Esophagus squamous epithelium (tissue), 5 donors: Measurements from ENCODE around the gene SLC34A2. TPM values are rescaled to one million over a fixed set of nuclear protein-coding genes. Genes with fewer than 3 reads are reported as not detected.

Experiments
- DNase-seq: peaks from one replicate; lab custom pipeline; 2025; lab: John Stamatoyannopoulos, UW
- H3K27ac ChIP-seq, 4 donors: fragments of 200-600 bp; sonication (generic); one replicate each; pipeline ENCODE4 v1.5.1; 2016 to 2019; ENCODE audit warnings: mild to moderate bottlenecking in 1 of 4
- H3K27me3 ChIP-seq, 4 donors: fragments of 200-600 bp; sonication (generic); 1 replicate in 3 of 4; 2 replicates in 1 of 4; pipeline versions ENCODE4 v1.5.1 to v1.6.0; 2017 to 2021; ENCODE audit warnings: antibody characterized with exemption in 1 of 4
- H3K36me3 ChIP-seq, 3 donors: fragments of 200-600 bp; sonication (generic); one replicate each; pipeline ENCODE4 v1.5.1; 2016 to 2019
- H3K4me1 ChIP-seq, 3 donors: fragments of 200-600 bp; sonication (generic); one replicate each; pipeline ENCODE4 v1.5.1; 2017 to 2019
- H3K4me3 ChIP-seq, 4 donors: fragments of 200-600 bp; sonication (generic); 1 replicate in 3 of 4; 2 replicates in 1 of 4; pipeline ENCODE4 v1.5.1; 2016 to 2019; ENCODE audit warnings: mild to moderate bottlenecking in 2 of 4, moderate library complexity in 1 of 4
- H3K9me3 ChIP-seq, 3 donors: fragments of 200-600 bp; sonication (generic); one replicate each; pipeline ENCODE4 v1.5.1; 2016 to 2019
- POLR2A ChIP-seq, 4 donors: fragments of 450-650 bp; IDR thresholded peaks; one replicate each; pipeline ENCODE4 v1.6.1; 2017; ENCODE audit warnings: antibody characterized with exemption in 4 of 4, mild to moderate bottlenecking in 4 of 4, moderate library complexity in 3 of 4
- WGBS, 2 donors: methylation state at CpG; one replicate each; pipeline ENCODE4 v1.1.5; 2018; 5-methylcytosine and 5-hydroxymethylcytosine counted together
- intact Hi-C: fragments of 100-400 bp; cut with DNase I; formaldehyde crosslinking; loops from one replicate; pipeline ENCODE4 v1.15.0; 2022
- total RNA-seq, 4 donors: library from RNA; depleted of rRNA; stranded (reverse); fragments of >200 nt; gene quantifications; one replicate each; pipeline ENCODE4 v1.1.0, GENCODE V29; 2016
- TF ChIP-seq, protein P1 (sequence below), 6 experiments: fragments of 450-650 bp in 4 of 6; fragments of 200-600 bp in 2 of 6; sonication (generic) in 2 of 6; IDR thresholded peaks; one replicate each; pipeline ENCODE4 v1.5.1; 2016 to 2019; ENCODE audit warnings: antibody characterized with exemption in 6 of 6, mild to moderate bottlenecking in 4 of 6, moderate library complexity in 4 of 6
- donor health status: DM: yes; HTN: yes; CAD: no.

The SLC34A2 gene
- total RNA-seq, 4 donors from 2014 or later, result 0.15 to 7.9 (median 0.76) TPM; not detected in 1

DNA sequence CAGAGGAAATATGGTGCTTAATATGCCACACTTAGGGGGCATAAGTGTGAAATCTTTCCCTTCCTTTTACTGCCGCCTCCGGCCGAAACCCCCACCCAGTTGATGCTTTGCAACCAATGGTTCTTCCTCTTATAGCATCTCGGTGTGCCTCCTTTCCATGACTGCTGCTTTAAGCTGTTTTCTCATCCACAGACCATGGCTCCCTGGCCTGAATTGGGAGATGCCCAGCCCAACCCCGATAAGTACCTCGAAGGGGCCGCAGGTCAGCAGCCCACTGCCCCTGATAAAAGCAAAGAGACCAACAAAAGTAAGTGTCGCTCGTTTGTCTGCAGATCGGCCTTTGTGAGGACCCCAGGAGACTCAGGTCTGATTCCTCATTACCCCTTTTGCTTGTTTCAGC, 6.7 kb downstream of the SLC34A2 start:
- 74 to 87% methylated on average over 9 to 10 of the region's 10 CpGs for WGBS, 2 donors
- DNase-seq, result no peak

DNA sequence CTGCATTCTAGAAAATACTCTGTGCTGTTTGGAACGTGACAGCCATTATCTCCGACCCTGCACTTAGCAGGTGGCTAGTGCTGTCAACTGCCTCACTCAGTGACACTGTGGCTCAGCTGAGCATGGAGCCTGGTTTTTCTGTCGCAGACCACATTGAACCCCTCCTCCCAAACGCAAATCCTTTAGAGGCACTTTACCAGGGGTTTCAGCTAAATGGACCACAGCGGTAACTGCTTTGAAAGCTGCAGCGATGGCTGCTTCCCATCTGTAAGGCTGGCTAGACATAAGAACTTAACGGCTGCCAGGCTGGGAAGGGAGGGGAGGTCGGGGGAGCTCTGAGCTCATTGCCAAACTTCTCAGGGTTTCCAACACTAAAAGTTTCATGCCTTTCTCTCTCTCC, 8.1 kb downstream of the SLC34A2 start:
- DNase-seq, result no peak
- H3K27ac ChIP-seq, result no peak overlapping the region
- WGBS, 2 donors, result 59 to 63% methylated on average over 6 to 7 of the region's 8 CpGs

More for the DNA sequence above, 6.7 kb downstream of the SLC34A2 start:
- no peak overlapping the region for H3K4me3 ChIP-seq
- H3K27ac ChIP-seq, result no peak overlapping the region
- H3K4me1 ChIP-seq, result no peaks in the 10 kb centered on the region
- H3K9me3 ChIP-seq, result no peaks in the 10 kb centered on the region
- peaks cover 0 to 19% (median 0%) of the 10 kb centered on the region in 4 donors for H3K27me3 ChIP-seq
- intact Hi-C loops, result no loop called here
- no peaks in the 10 kb centered on the region for H3K36me3 ChIP-seq
- no peak for TF ChIP-seq POLR2A (IDR thresholded peaks at IDR 0.05)
- TF ChIP-seq, protein P1, sequence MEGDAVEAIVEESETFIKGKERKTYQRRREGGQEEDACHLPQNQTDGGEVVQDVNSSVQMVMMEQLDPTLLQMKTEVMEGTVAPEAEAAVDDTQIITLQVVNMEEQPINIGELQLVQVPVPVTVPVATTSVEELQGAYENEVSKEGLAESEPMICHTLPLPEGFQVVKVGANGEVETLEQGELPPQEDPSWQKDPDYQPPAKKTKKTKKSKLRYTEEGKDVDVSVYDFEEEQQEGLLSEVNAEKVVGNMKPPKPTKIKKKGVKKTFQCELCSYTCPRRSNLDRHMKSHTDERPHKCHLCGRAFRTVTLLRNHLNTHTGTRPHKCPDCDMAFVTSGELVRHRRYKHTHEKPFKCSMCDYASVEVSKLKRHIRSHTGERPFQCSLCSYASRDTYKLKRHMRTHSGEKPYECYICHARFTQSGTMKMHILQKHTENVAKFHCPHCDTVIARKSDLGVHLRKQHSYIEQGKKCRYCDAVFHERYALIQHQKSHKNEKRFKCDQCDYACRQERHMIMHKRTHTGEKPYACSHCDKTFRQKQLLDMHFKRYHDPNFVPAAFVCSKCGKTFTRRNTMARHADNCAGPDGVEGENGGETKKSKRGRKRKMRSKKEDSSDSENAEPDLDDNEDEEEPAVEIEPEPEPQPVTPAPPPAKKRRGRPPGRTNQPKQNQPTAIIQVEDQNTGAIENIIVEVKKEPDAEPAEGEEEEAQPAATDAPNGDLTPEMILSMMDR (IDR thresholded peaks at IDR 0.05), result no peak

DNA sequence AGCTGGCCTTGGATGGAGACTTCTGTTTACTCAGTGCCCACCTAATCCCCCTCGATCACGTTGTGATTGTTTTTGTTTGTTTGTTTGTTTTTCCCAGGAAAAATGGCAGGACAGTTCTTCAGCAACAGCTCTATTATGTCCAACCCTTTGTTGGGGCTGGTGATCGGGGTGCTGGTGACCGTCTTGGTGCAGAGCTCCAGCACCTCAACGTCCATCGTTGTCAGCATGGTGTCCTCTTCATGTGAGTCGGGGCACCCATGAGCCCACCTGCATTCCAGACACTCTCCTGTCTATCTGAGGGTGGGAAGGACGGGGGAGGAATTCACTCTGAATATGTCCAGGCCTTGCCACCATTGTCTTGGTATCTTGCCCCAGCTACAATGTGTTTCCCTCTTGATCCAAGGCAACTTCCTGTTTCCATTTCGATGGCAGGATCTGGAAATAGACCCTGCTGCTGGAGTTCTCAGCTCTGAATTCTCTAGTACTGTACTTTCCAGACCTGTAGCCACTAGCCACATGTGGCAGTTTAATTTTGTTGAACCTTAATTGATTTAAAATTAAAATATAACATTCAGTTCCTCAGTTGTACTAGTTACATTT, 10.5 kb downstream of the SLC34A2 start:
- DNase-seq, result no peak
- Histone ChIP-seq H3K4me3 (no peak overlapping the region), H3K27me3 (peaks cover 0 to 15% (median 0%) of the 10 kb centered on the region in 4 donors), H3K9me3 (no peaks in the 10 kb centered on the region), H3K27ac (no peak overlapping the region), H3K36me3 (no peaks in the 10 kb centered on the region), H3K4me1 (peaks cover 0 to 6% (median 0%) of the 10 kb centered on the region in 3 donors)
- intact Hi-C loops, result no loop called here
- 71 to 83% methylated on average over 8 to 9 of the region's 9 CpGs for WGBS, 2 donors
- TF ChIP-seq, protein P1 (IDR thresholded peaks at IDR 0.05), result no peak
- no peak for TF ChIP-seq POLR2A (IDR thresholded peaks at IDR 0.05)

More for the DNA sequence above, 8.1 kb downstream of the SLC34A2 start:
- Histone ChIP-seq H3K36me3 (no peaks in the 10 kb centered on the region), H3K27me3 (peaks cover 0 to 11% (median 0%) of the 10 kb centered on the region in 4 donors), H3K4me1 (no peaks in the 10 kb centered on the region), H3K4me3 (no peak overlapping the region), H3K9me3 (no peaks in the 10 kb centered on the region)
- TF ChIP-seq, protein P1 (IDR thresholded peaks at IDR 0.05), result no peak
- no peak for TF ChIP-seq POLR2A (IDR thresholded peaks at IDR 0.05)
- intact Hi-C loops, result no loop called here

DNA sequence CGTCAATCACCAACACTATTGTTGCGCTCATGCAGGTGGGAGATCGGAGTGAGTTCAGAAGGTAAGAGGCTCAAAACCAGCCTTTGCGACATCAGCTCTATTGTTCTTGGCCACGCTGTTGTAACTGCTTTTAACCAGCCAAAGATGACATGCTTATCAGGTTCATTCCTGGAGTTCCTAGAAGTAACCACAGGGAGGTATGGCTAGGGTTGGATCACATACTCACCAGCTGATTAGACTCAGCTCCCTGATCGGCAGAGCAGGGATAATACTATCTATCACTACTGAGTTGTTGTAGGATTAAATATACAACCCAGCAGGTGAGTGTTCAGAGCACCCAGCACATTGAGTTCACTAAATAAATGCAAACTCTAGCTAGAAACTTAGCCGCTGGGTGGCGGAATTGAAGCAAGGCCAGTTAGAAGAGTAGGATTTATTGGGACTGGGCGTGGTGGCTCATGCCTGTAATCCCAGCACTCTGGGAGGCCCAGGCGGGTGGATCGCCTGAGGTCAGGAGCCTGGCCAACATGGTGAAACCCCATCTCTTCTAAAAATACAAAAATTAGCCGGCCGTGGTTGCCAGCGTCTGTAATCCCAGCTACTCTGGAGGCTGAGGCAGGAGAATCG, 12.4 kb downstream of the SLC34A2 start:
- Histone ChIP-seq H3K9me3 (no peaks in the 10 kb centered on the region), H3K36me3 (no peaks in the 10 kb centered on the region), H3K4me3 (no peak overlapping the region), H3K27me3 (peaks cover 0 to 12% (median 0%) of the 10 kb centered on the region in 4 donors), H3K4me1 (peaks cover 0 to 6% (median 0%) of the 10 kb centered on the region in 3 donors), H3K27ac (no peak overlapping the region)
- WGBS, 2 donors, result 84 to 89% methylated on average over 14 to 15 of the region's 15 CpGs
- intact Hi-C loops, result no loop called here
- no peak for DNase-seq
- TF ChIP-seq, protein P1 (IDR thresholded peaks at IDR 0.05), result no peak
- TF ChIP-seq POLR2A (IDR thresholded peaks at IDR 0.05), result no peak

DNA sequence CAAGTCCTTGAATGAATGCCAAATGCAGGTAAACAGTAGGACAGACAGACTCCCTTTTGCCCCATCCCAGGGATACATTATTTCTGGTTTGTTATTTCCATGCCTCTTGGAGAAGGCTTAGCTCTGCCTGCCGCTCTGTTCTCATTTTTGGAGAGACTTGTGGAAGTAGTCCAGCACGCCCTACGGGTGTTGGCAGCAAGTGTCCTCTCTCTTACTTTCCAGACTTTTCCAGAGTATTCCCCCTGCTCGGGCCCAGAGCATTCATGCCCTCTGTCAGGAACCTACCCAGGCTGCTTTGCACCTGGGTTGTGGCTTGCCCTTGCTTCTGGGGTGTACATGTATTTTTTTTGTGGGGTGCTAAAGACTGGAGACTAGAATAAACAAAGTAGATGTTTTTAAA, 15.3 kb downstream of the SLC34A2 start:
- DNase-seq, result no peak
- H3K27ac ChIP-seq, result no peak overlapping the region
- no peaks in the 10 kb centered on the region for H3K9me3 ChIP-seq
- H3K4me3 ChIP-seq, result no peak overlapping the region
- TF ChIP-seq POLR2A (IDR thresholded peaks at IDR 0.05), result no peak
- TF ChIP-seq, protein P1 (IDR thresholded peaks at IDR 0.05), result no peak
- no peaks in the 10 kb centered on the region for H3K36me3 ChIP-seq
- 27 to 61% methylated on average over 3 to 4 of the region's 4 CpGs for WGBS, 2 donors
- H3K27me3 ChIP-seq, result peaks cover 0 to 4% (median 0%) of the 10 kb centered on the region in 4 donors
- intact Hi-C loops, result no loop called here
- H3K4me1 ChIP-seq, result peaks cover 0 to 6% (median 0%) of the 10 kb centered on the region in 3 donors
